K562 (cell line): ENCODE results near the gene CYP2R1. TPM values are rescaled to one million over a fixed set of nuclear protein-coding genes. Genes with fewer than 3 reads are reported as not detected.
A peak's percentile ranks its signal among the peaks of the same experiment; 100 is the strongest.

Experiments
- ATF1 ChIP-seq, 2 experiments: fragments of 450-650 bp in 1 of 2; IDR thresholded peaks; 2 replicates each; pipeline ENCODE4 v1.6.1; 2016; ENCODE audit warnings: missing compliant biosample characterization in 1 of 2, missing genetic modification characterization in 1 of 2
- CREBBP ChIP-seq: IDR thresholded peaks from one replicate; pipeline ENCODE4 v1.6.1; 2012; ENCODE audit warnings: low read depth, mild to moderate bottlenecking, control low read depth, inconsistent platforms, low read length
- CREM ChIP-seq: IDR thresholded peaks from 2 replicates; pipeline ENCODE4 v1.6.1; 2014; ENCODE audit warnings: antibody characterized with exemption, low read depth
- ESRRA ChIP-seq: fragments of 450-650 bp; IDR thresholded peaks from 2 replicates; pipeline ENCODE4 v1.6.1; 2014; ENCODE audit warnings: low read depth, mild to moderate bottlenecking, moderate library complexity, borderline replicate concordance
- KDM4B ChIP-seq, 2 experiments: fragments of 450-650 bp in 1 of 2; sonication (generic) in 1 of 2; IDR thresholded peaks; 2 replicates each; pipeline ENCODE4 v1.6.1; 2016 to 2017; ENCODE audit warnings: borderline replicate concordance in 2 of 2, antibody characterized with exemption in 1 of 2, low read depth in 1 of 2, mild to moderate bottlenecking in 1 of 2
- KLF1 ChIP-seq: fragments of 450-650 bp; IDR thresholded peaks from 2 replicates; pipeline ENCODE4 v1.6.1; 2016; ENCODE audit warnings: missing genetic modification characterization, missing compliant biosample characterization
- NBN ChIP-seq: fragments of 450-650 bp; IDR thresholded peaks from 2 replicates; pipeline ENCODE4 v1.6.1; 2016; ENCODE audit warnings: low read depth, mild to moderate bottlenecking
- NFYB ChIP-seq: IDR thresholded peaks from 2 replicates; pipeline ENCODE4 v1.6.1; 2011; ENCODE audit warnings: mild to moderate bottlenecking, moderate library complexity; ENCODE audit not compliant: insufficient read length; ENCODE audit errors: extremely low read depth
- PRDM10 ChIP-seq: fragments of 450-650 bp; IDR thresholded peaks from 2 replicates; pipeline ENCODE4 v1.6.1; 2018; ENCODE audit not compliant: partially characterized antibody
- SRF ChIP-seq, 2 experiments: fragments of 250-450, 450-650 bp in 1 of 2; sonication (Bioruptor Pico) in 1 of 2; sonication (generic) in 1 of 2; formaldehyde crosslinking; IDR thresholded peaks; 2 replicates each; pipeline versions ENCODE4 v1.5.0 to v1.5.1; 2020 to 2022; ENCODE audit warnings: mild to moderate bottlenecking in 1 of 2, missing genetic modification reagents in 1 of 2
- TAF1 ChIP-seq: IDR thresholded peaks from 2 replicates; pipeline ENCODE4 v1.6.1; 2011; ENCODE audit warnings: mild to moderate bottlenecking, low read length, moderate library complexity; ENCODE audit not compliant: insufficient read depth, control insufficient read depth, severe bottlenecking; ENCODE audit errors: extremely low read depth
- TBL1XR1 ChIP-seq, 2 experiments: IDR thresholded peaks; 2 replicates each; pipeline ENCODE4 v1.6.1; 2012; ENCODE audit warnings: improper control_type of control experiment in 2 of 2, low read length in 2 of 2, mild to moderate bottlenecking in 1 of 2
- ZFP30 ChIP-seq: fragments of 250-450 bp; sonication (Bioruptor Pico); IDR thresholded peaks from 2 replicates; pipeline ENCODE4 v1.8.0; 2022; ENCODE audit warnings: moderate library complexity, mild to moderate bottlenecking, inconsistent platforms, borderline replicate concordance
- ZFX ChIP-seq: sonication (generic); formaldehyde crosslinking; IDR thresholded peaks from 2 replicates; pipeline ENCODE4 v1.8.0; 2022; ENCODE audit warnings: mild to moderate bottlenecking, missing genetic modification reagents, moderate library complexity
- ZNF282 ChIP-seq: sonication (generic); formaldehyde crosslinking; IDR thresholded peaks from 2 replicates; pipeline ENCODE4 v1.8.1; 2023; ENCODE audit warnings: missing genetic modification reagents
- ZNF778 ChIP-seq: fragments of 450-650 bp; formaldehyde crosslinking; IDR thresholded peaks from 2 replicates; pipeline ENCODE4 v1.4.0; 2020; ENCODE audit warnings: mild to moderate bottlenecking, moderate library complexity
- polyA plus RNA-seq, 8 experiments: library from polyadenylated mRNA; depleted of rRNA in 4 of 8; stranded (reverse) in 5 of 8; unstranded in 3 of 8; fragments of >200 nt; fragmentation: Nextera tagmentation in 2 of 8; fragmentation: Illumina TruSeq in 1 of 8; extraction: Ambion mirVana in 2 of 8; extraction: Trizol in 1 of 8; gene quantifications; 2 replicates each; pipeline versions ENCODE4 v1.2.1 to v1.2.3, GENCODE V29; 2011 to 2014; ENCODE audit warnings: inconsistent platforms in 1 of 8, missing spikeins in 1 of 8
- total RNA-seq, 7 experiments: library from RNA; depleted of rRNA in 6 of 7; stranded (reverse); fragments of >200 nt in 6 of 7; fragmentation: Illumina TruSeq in 2 of 7; extraction: Trizol in 2 of 7; gene quantifications; 2 replicates each; pipeline versions ENCODE4 v1.2.1 to v1.2.3, GENCODE V29; 2011 to 2021; ENCODE audit warnings: low replicate concordance in 1 of 7
- TF ChIP-seq, protein P1 (sequence below): sonication (generic); formaldehyde crosslinking; IDR thresholded peaks from 2 replicates; pipeline ENCODE4 v1.8.0; 2022; ENCODE audit warnings: mild to moderate bottlenecking, missing genetic modification reagents
- TF ChIP-seq, protein P2 (sequence below): fragments of 450-650 bp; formaldehyde crosslinking; IDR thresholded peaks from 2 replicates; pipeline ENCODE4 v1.4.0; 2020; ENCODE audit warnings: mild to moderate bottlenecking, mixed read lengths

CYP2R1 gene
- total and polyA plus RNA-seq, 9 of the 15 experiments (the other 6 are each of a cell fraction or from before 2014, with no cell fraction given): 19.4 to 40.5 (median 29.4) TPM

- peak; percentile 52; the same call in 1 of the 2 replicates for TF ChIP-seq ESRRA
- no peak for TF ChIP-seq KDM4B (IDR thresholded peaks at IDR 0.05; ENCODE audit: borderline replicate concordance in 2 of 2, low read depth in 1 of 2)
- TF ChIP-seq, protein P1, sequence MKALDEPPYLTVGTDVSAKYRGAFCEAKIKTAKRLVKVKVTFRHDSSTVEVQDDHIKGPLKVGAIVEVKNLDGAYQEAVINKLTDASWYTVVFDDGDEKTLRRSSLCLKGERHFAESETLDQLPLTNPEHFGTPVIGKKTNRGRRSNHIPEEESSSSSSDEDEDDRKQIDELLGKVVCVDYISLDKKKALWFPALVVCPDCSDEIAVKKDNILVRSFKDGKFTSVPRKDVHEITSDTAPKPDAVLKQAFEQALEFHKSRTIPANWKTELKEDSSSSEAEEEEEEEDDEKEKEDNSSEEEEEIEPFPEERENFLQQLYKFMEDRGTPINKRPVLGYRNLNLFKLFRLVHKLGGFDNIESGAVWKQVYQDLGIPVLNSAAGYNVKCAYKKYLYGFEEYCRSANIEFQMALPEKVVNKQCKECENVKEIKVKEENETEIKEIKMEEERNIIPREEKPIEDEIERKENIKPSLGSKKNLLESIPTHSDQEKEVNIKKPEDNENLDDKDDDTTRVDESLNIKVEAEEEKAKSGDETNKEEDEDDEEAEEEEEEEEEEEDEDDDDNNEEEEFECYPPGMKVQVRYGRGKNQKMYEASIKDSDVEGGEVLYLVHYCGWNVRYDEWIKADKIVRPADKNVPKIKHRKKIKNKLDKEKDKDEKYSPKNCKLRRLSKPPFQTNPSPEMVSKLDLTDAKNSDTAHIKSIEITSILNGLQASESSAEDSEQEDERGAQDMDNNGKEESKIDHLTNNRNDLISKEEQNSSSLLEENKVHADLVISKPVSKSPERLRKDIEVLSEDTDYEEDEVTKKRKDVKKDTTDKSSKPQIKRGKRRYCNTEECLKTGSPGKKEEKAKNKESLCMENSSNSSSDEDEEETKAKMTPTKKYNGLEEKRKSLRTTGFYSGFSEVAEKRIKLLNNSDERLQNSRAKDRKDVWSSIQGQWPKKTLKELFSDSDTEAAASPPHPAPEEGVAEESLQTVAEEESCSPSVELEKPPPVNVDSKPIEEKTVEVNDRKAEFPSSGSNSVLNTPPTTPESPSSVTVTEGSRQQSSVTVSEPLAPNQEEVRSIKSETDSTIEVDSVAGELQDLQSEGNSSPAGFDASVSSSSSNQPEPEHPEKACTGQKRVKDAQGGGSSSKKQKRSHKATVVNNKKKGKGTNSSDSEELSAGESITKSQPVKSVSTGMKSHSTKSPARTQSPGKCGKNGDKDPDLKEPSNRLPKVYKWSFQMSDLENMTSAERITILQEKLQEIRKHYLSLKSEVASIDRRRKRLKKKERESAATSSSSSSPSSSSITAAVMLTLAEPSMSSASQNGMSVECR (CRISPR knock-in tag): no peak
- TF ChIP-seq, protein P2, sequence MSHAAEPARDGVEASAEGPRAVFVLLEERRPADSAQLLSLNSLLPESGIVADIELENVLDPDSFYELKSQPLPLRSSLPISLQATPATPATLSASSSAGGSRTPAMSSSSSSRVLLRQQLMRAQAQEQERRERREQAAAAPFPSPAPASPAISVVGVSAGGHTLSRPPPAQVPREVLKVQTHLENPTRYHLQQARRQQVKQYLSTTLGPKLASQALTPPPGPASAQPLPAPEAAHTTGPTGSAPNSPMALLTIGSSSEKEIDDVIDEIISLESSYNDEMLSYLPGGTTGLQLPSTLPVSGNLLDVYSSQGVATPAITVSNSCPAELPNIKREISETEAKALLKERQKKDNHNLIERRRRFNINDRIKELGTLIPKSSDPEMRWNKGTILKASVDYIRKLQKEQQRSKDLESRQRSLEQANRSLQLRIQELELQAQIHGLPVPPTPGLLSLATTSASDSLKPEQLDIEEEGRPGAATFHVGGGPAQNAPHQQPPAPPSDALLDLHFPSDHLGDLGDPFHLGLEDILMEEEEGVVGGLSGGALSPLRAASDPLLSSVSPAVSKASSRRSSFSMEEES (CRISPR knock-in tag): no peak
- TF ChIP-seq KLF1: no peak
- TF ChIP-seq CREBBP: no peak
- TF ChIP-seq TBL1XR1 (IDR thresholded peaks at IDR 0.05; ENCODE audit: low read length in 2 of 2): peak in 1 of 2 experiments; percentile 16; a peak in 1 of 4 replicates
- TF ChIP-seq TAF1: peak; percentile 45
- TF ChIP-seq ATF1 (CRISPR knock-in tag; IDR thresholded peaks at IDR 0.05): no peak
- peak; percentile 60 for TF ChIP-seq ATF1 (tag; IDR thresholded peaks at IDR 0.05)
- TF ChIP-seq PRDM10: peak; percentile 24
- no peak for TF ChIP-seq ZFP30 (CRISPR knock-in tag)
- peak; percentile 5; the same call in 1 of the 2 replicates for TF ChIP-seq ZFX
- no peak for TF ChIP-seq ZNF282 (CRISPR knock-in tag)
- TF ChIP-seq NFYB: peak; percentile 88
- peak; percentile 64; the same call in 1 of the 2 replicates for TF ChIP-seq CREM
- TF ChIP-seq NBN: peak; percentile 84; the same call in 1 of the 2 replicates
- TF ChIP-seq SRF (CRISPR knock-in tag; IDR thresholded peaks at IDR 0.05): 0 out of 4 replicates have a peak, but pooled peaks of 1 of the 2 experiments have one; percentile 32
- no peak for TF ChIP-seq ZNF778
These were observed at the start of gene CYP2R1 (continued) for GRCh38 chr11:14892036-14892556.
